Heart left ventricle (tissue), 16 donors: ENCODE results near the gene TOGARAM2. TPM values are rescaled to one million over a fixed set of nuclear protein-coding genes. Genes with fewer than 3 reads are reported as not detected.
A peak's percentile ranks its signal among the peaks of the same experiment; 100 is the strongest.

Experiments
- ATAC-seq, 4 donors: fragments of 200-7000 bp; cut with Tn5 transposase; one replicate each; pipeline ENCODE4 v1.9.1; 2020 to 2022; ENCODE audit warnings: moderate library complexity in 4 of 4, mild to moderate bottlenecking in 3 of 4, moderate number of reproducible peaks in 1 of 4
- DNase-seq, 5 donors: peaks; one replicate each; pipeline ENCODE4 v3.0.0-alpha.2; 2020
- H3K27ac ChIP-seq, 12 donors: fragments of 200-600 bp; sonication (generic) in 4 of 12; one replicate each; pipeline versions ENCODE4 v1.5.0 to v1.8.0; 2016 to 2022; ENCODE audit warnings: mild to moderate bottlenecking in 2 of 12
- H3K27me3 ChIP-seq, 9 donors: fragments of 200-600 bp; sonication (generic) in 2 of 9; one replicate each; pipeline versions ENCODE4 v1.5.1 to v1.8.0; 2016 to 2022; ENCODE audit warnings: mild to moderate bottlenecking in 3 of 9
- H3K36me3 ChIP-seq, 9 donors: fragments of 200-600 bp; sonication (generic) in 2 of 9; one replicate each; pipeline versions ENCODE4 v1.5.0 to v1.8.0; 2018 to 2022; ENCODE audit warnings: mild to moderate bottlenecking in 2 of 9
- H3K4me1 ChIP-seq, 12 donors: fragments of 200-600 bp; sonication (generic) in 4 of 12; one replicate each; pipeline versions ENCODE4 v1.5.0 to v1.8.0; 2016 to 2022; ENCODE audit warnings: mild to moderate bottlenecking in 3 of 12
- H3K4me3 ChIP-seq, 12 donors: fragments of 200-600 bp; sonication (generic) in 4 of 12; one replicate each; pipeline versions ENCODE4 v1.5.0 to v1.8.0; 2017 to 2022; ENCODE audit warnings: mild to moderate bottlenecking in 9 of 12, moderate library complexity in 4 of 12
- H3K9me3 ChIP-seq, 12 donors: fragments of 200-600 bp; sonication (generic) in 4 of 12; one replicate each; pipeline versions ENCODE4 v1.5.0 to v1.8.0; 2016 to 2022; ENCODE audit warnings: mild to moderate bottlenecking in 1 of 12
- CTCF ChIP-seq, 12 donors: fragments of 200-600 bp; sonication (generic) in 4 of 12; IDR thresholded peaks; one replicate each; pipeline versions ENCODE4 v1.5.0 to v1.8.0; 2018 to 2022; ENCODE audit warnings: antibody characterized with exemption in 12 of 12, mild to moderate bottlenecking in 5 of 12
- POLR2A ChIP-seq, 2 donors: fragments of 450-650 bp; IDR thresholded peaks; one replicate each; pipeline ENCODE4 v1.6.1; 2017; ENCODE audit warnings: antibody characterized with exemption in 2 of 2, mild to moderate bottlenecking in 2 of 2, moderate library complexity in 2 of 2
- WGBS, 4 donors: extraction: QIAGEN DNeasy Blood & Tissue Kit in 2 of 4; methylation state at CpG; one replicate each; pipeline versions ENCODE4 v1.1.5 to v1.1.7; 2013 to 2018; 5-methylcytosine and 5-hydroxymethylcytosine counted together
- intact Hi-C, 10 donors: fragments of 100-400 bp; cut with DNase I; formaldehyde crosslinking; loops; one replicate each; pipeline versions ENCODE4 v1.11.1 to v1.14.2; 2022
- polyA plus RNA-seq, 2 donors: library from polyadenylated mRNA; stranded (reverse); fragments of 200-250 nt; gene quantifications; one replicate each; pipeline ENCODE4 v1.2.3, GENCODE V29; 2013
- total RNA-seq, 9 donors: library from RNA; depleted of rRNA in 2 of 9; stranded (reverse); fragments of >200 nt in 2 of 9; fragmentation: NEBNext Ultra II Directional in 3 of 9; extraction: Animal tissue kit (Norgen Biotek cat#: 25700) in 3 of 9; gene quantifications; one replicate each; pipeline versions ENCODE4 v1.1.0 to v1.2.4, GENCODE V29; 2016 to 2023
- donor health status: ischemic (EF 13 %, LVEDD 7.1; RV severe dilation, severe dysfunction).
- donor health status: healthy with polysubstance abuse.
- donor health status: DM: no; HTN: yes; CAD: no.
- donor health status: DM: no; HTN: no; CAD: no.
- donor health status: ischemic (EF 25% LVEDD 6.9; RV normal size, moderate dysfunction).
- donor health status: ischemic (EF 25% LVEDD 5.7; RV mildly dilated, moderate dysfunction).
- donor health status: healthy.
- donor health status: DM: yes; HTN: yes; CAD: no.
- donor health status: ischemic (EF 35%, LVEDD 5.7; RV mildly dilated, moderate dysfunction).
- donor health status: nonischemic (EF 11% LVEDD 7.7; RV severe dilation, severe dysfunction).
- donor health status: DM: yes; HTN: yes; CAD: no.
- donor health status: PGD.
- donor health status: ischemic (EF 29% LVEDD 5.4; RV normal size, mild dysfunction).
- donor health status: nonischemic (EF 23%, LVEDD 6.1; RV moderate dilation, normal function).

TOGARAM2 gene
- total and polyA plus RNA-seq, 11 donors: 0.24 to 23.9 (median 6.2) TPM

- Histone ChIP-seq H3K36me3 (peaks cover 0 to 3% (median 0%) of the 10 kb centered on the region in 9 donors), H3K4me1 (peaks cover 0 to 10% (median 0%) of the 10 kb centered on the region in 12 donors), H3K27ac (peak overlapping the region in 5 of 12 donors; percentile 6 to 66 (median 36)), H3K27me3 (no peaks in the 10 kb centered on the region), H3K9me3 (no peaks in the 10 kb centered on the region), H3K4me3 (no peak overlapping the region)
- DNase-seq (peak in 1 of 5 donors; percentile 36), ATAC-seq (peak in 3 of 4 donors; percentile 37 to 76 (median 68))
- intact Hi-C loops: no loop called here
- TF ChIP-seq CTCF (IDR thresholded peaks at IDR 0.05): no peak
- no peak for TF ChIP-seq POLR2A (IDR thresholded peaks at IDR 0.05)
- 51 to 66% (median 56%) methylated on average over 5 of the region's 5 CpGs for WGBS, 4 donors
Observed at GRCh38 chr2:29053670-29054400, 72.7 kb downstream of the TOGARAM2 start.

GRCh38 chr2:29054430-29054829 lies 73.3 kb downstream of the TOGARAM2 start:
- Histone ChIP-seq H3K9me3 (no peaks in the 10 kb centered on the region), H3K4me1 (peaks cover 0 to 10% (median 0%) of the 10 kb centered on the region in 12 donors), H3K36me3 (peaks cover 0 to 3% (median 0%) of the 10 kb centered on the region in 9 donors), H3K27ac (peak overlapping the region in 1 of 12 donors; percentile 36), H3K4me3 (no peak overlapping the region), H3K27me3 (no peaks in the 10 kb centered on the region)
- TF ChIP-seq POLR2A (IDR thresholded peaks at IDR 0.05) (no peak), CTCF (IDR thresholded peaks at IDR 0.05) (no peak)
- WGBS, 4 donors: 83 to 89% (median 86%) methylated on average over 7 of the region's 7 CpGs
- no peak for DNase-seq
- intact Hi-C loops: no loop called here
- ATAC-seq: no peak

GRCh38 chr2:29055601-29056000 lies 74.5 kb downstream of the TOGARAM2 start:
- H3K27me3 ChIP-seq: no peaks in the 10 kb centered on the region
- no peaks in the 10 kb centered on the region for H3K9me3 ChIP-seq
- no peak for DNase-seq
- no peak for ATAC-seq
- no peak for TF ChIP-seq CTCF (IDR thresholded peaks at IDR 0.05)
- TF ChIP-seq POLR2A (IDR thresholded peaks at IDR 0.05): no peak
- H3K4me3 ChIP-seq: no peak overlapping the region
- WGBS, 4 donors: 93 to 100% (median 96%) methylated on average over 1 of the region's 1 CpG
- intact Hi-C loops: loop anchor here in 1 of 10 donors (5.0 kb wide), 1 partner anchor 82 kb away; no protein-coding TSS in a partner anchor
- no peak overlapping the region for H3K27ac ChIP-seq
- peaks cover 0 to 3% (median 0%) of the 10 kb centered on the region in 9 donors for H3K36me3 ChIP-seq
- H3K4me1 ChIP-seq: peaks cover 0 to 10% (median 0%) of the 10 kb centered on the region in 12 donors

- Histone ChIP-seq H3K27ac (no peak overlapping the region), H3K4me3 (no peak overlapping the region), H3K36me3 (peaks cover 0 to 3% (median 0%) of the 10 kb centered on the region in 9 donors), H3K27me3 (no peaks in the 10 kb centered on the region), H3K9me3 (no peaks in the 10 kb centered on the region), H3K4me1 (peaks cover 0 to 10% (median 0%) of the 10 kb centered on the region in 12 donors)
- TF ChIP-seq CTCF (IDR thresholded peaks at IDR 0.05) (no peak), POLR2A (IDR thresholded peaks at IDR 0.05) (no peak)
- intact Hi-C loops: loop anchor here in 1 of 10 donors (5.0 kb wide), 1 partner anchor 81 kb away; no protein-coding TSS in a partner anchor
- 90 to 96% (median 92%) methylated on average over 5 of the region's 5 CpGs for WGBS, 4 donors
- no peak for DNase-seq
- ATAC-seq: no peak
Observed at GRCh38 chr2:29056452-29056851, 75.4 kb downstream of the TOGARAM2 start.
